Fibroblast of the aortic adventitia (primary cell): ENCODE data around the gene HS3ST4. TPM values are rescaled to one million over a fixed set of nuclear protein-coding genes. Genes with fewer than 3 reads are reported as not detected.
"Not testable (repeated sequence)": the region's sequence is repeated elsewhere in the genome, so short reads cannot be mapped to it uniquely, and the experiment has no call there.

Source experiments
- DNase-seq: peaks from one replicate; pipeline ENCODE4 v3.0.0-alpha.2; 2010; ENCODE audit warnings: low read depth
- H3K4me3 ChIP-seq: 2 replicates; pipeline ENCODE4 v1.5.1; 2011; ENCODE audit warnings: low read depth, mild to moderate bottlenecking, control low read depth, low read length, moderate library complexity
- total RNA-seq: library from RNA; depleted of rRNA; stranded (reverse); fragments of >200 nt; gene quantifications from 2 replicates; pipeline ENCODE4 v1.2.3, GENCODE V29; 2012; ENCODE audit warnings: low replicate concordance
- TF ChIP-seq, protein P1 (sequence below): IDR thresholded peaks from 2 replicates; pipeline ENCODE4 v1.5.1; 2011; ENCODE audit warnings: mild to moderate bottlenecking, low read length, control low read depth, inconsistent platforms; ENCODE audit not compliant: insufficient read depth

HS3ST4 gene
- total RNA-seq, 1 donor = not detected

- TF ChIP-seq, protein P1, sequence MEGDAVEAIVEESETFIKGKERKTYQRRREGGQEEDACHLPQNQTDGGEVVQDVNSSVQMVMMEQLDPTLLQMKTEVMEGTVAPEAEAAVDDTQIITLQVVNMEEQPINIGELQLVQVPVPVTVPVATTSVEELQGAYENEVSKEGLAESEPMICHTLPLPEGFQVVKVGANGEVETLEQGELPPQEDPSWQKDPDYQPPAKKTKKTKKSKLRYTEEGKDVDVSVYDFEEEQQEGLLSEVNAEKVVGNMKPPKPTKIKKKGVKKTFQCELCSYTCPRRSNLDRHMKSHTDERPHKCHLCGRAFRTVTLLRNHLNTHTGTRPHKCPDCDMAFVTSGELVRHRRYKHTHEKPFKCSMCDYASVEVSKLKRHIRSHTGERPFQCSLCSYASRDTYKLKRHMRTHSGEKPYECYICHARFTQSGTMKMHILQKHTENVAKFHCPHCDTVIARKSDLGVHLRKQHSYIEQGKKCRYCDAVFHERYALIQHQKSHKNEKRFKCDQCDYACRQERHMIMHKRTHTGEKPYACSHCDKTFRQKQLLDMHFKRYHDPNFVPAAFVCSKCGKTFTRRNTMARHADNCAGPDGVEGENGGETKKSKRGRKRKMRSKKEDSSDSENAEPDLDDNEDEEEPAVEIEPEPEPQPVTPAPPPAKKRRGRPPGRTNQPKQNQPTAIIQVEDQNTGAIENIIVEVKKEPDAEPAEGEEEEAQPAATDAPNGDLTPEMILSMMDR = no peak
- H3K4me3 ChIP-seq = no peak overlapping the region
- DNase-seq = no peak
Measured at GRCh38 chr16:25750488-25751216, 58.9 kb downstream of the HS3ST4 start.

GRCh38 chr16:25751230-25751835, 59.6 kb downstream of the HS3ST4 start:
- TF ChIP-seq, protein P1 = no peak
- no peak overlapping the region for H3K4me3 ChIP-seq
- no peak for DNase-seq

DNA sequence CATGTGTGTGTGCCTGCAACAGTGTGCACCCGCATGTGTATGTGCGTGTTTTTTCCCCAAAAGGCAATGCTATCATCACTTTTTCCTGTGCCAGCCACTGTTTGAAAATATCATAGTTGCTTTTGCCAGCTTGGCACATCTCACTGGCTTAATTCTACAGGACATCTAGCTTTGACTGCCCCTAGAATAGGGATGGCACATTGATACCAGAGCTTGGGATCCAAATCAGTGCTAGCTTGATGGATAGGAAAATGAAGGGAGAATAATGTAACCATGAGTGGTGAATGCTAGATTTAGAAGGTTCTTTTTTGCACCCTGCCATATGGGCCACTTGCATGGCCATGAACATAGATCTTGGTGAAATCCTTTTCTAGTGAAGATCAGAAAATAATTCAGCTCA, 72.7 kb downstream of the HS3ST4 start:
- H3K4me3 ChIP-seq = no peak overlapping the region
- TF ChIP-seq, protein P1 = no peak
- no peak for DNase-seq

DNA sequence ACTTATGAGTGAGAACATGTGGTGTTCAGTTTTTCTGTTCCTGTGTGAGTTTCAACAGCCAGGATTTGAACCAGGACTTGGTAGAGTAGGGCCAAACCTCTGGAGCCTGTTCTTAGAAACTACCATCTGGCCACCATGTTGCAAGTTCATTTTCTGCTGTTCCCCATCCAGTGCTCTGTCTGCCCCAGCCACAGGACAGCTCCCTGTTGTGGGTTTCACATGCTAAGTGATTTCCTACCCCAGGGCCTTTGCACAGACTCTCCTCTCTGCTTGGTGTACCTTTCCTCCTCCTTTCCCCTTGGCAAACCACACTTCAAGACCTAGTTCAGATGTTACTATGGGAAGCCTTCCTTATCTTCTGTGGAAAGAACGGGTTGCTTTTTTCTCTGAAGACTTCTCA, 79.5 kb downstream of the HS3ST4 start:
- TF ChIP-seq, protein P1 = no peak
- no peak for DNase-seq

DNA sequence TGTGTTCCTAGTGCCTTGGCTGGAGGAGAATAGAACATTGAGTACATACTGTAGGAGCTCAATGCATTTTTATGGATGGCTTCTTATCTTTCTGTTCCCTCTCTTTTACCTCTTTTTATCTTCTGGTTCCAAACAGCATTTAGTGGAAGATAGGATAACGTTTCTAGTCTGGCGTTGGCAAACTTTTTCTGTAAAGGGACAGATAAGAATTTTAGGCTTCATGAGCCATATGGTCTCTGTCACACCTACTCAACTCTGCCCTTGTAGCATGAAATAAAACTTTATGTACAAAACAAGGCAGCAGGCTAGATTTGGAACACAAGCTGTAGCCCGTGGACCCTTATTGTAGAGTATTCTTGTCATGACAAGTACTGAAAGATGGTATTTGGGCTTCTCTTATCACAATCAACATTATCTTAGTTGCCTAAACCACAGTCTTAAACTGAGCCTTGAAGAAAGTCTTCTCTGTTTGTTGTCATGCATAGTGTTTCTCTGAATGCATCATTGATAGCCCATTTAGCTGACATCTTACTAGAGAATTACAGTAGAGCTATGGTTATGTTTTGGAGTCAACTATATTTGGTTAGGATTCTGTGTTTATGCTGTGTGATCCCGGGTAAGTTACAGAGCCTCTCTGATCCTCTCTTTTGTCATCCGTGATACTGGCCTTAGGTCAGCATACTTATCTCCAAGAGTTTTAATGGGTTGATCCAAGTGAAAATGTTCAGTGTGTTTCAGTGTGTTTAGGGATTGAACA, 80.2 kb downstream of the HS3ST4 start:
- TF ChIP-seq, protein P1 = no peak
- H3K4me3 ChIP-seq = no peak overlapping the region
- DNase-seq = no peak

More for the DNA sequence above, 79.5 kb downstream of the HS3ST4 start:
- H3K4me3 ChIP-seq = no peak overlapping the region

DNA sequence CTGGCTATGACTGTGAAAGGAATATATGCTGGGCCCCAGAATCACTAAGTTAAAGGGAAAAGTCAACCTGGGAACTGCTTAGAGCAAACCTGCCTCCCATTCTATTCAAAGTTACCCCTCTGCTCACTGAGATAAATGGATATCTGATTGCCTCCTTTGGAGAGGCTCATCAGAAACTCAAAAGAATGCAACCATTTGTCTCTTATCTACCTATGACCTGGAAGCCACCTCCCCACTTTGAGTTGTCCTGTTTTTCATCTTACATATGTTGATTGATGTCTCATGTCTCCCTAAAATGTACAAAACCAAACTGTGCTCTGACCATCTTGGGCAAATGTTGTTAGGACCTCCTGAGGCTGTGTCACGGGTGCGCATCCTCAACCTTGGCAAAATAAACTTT, 84.5 kb downstream of the HS3ST4 start:
- H3K4me3 ChIP-seq, DNase-seq: not testable (repeated sequence)

DNA sequence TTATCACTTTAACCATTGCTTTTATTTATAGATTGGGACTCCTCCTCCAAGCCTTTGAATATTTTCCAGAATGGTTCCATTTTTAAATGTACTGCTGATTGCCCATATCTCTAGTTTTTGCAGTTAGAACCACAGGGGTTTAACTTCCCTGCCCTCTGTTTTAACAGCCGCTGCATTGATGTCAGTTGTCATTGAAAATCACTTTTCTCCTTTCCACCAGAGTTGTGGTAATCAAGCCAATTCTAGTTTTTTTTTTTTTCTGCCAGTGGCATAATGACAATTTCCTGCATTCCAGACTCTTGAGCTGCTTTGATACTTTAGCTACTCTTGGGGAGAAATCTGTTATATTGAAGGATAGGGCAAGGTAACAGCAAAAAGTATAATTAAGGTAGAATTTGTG, 91.5 kb downstream of the HS3ST4 start:
- no peak overlapping the region for H3K4me3 ChIP-seq
- TF ChIP-seq, protein P1 = no peak
- DNase-seq = no peak
